Liver (tissue), 9 donors: ENCODE data around the gene HDAC9. TPM values are rescaled to one million over a fixed set of nuclear protein-coding genes. Genes with fewer than 3 reads are reported as not detected.

Source experiments
- DNase-seq: peaks from one replicate; pipeline ENCODE4 v3.0.0-alpha.2; 2017; ENCODE audit warnings: low spot score
- H3K27ac ChIP-seq, 2 donors: one replicate each; pipeline ENCODE4 v1.7.0; 2013; ENCODE audit warnings: inconsistent platforms in 2 of 2, low read length in 2 of 2, control low read depth in 1 of 2, low read depth in 1 of 2, mild to moderate bottlenecking in 1 of 2
- H3K27me3 ChIP-seq, 4 donors: one replicate each; pipeline versions ENCODE4 v1.6.1 to v1.7.0; 2013; ENCODE audit warnings: low read length in 3 of 4, inconsistent platforms in 1 of 4, mild to moderate bottlenecking in 1 of 4, moderate library complexity in 1 of 4; ENCODE audit not compliant: control insufficient read depth in 4 of 4, insufficient read depth in 4 of 4
- H3K36me3 ChIP-seq, 4 donors: one replicate each; pipeline versions ENCODE4 v1.6.1 to v1.7.0; 2013; ENCODE audit warnings: low read length in 3 of 4, mild to moderate bottlenecking in 3 of 4, low read depth in 1 of 4, moderate library complexity in 1 of 4; ENCODE audit not compliant: control insufficient read depth in 4 of 4, insufficient read depth in 3 of 4
- H3K4me1 ChIP-seq, 4 donors: one replicate each; pipeline versions ENCODE4 v1.6.1 to v1.7.0; 2013; ENCODE audit warnings: low read length in 3 of 4, mild to moderate bottlenecking in 3 of 4, moderate library complexity in 1 of 4; ENCODE audit not compliant: control insufficient read depth in 4 of 4, insufficient read depth in 4 of 4
- H3K4me3 ChIP-seq, 3 donors: one replicate each; pipeline versions ENCODE4 v1.6.1 to v1.7.0; 2013; ENCODE audit warnings: low read length in 3 of 3, control low read depth in 1 of 3, low read depth in 1 of 3, mild to moderate bottlenecking in 1 of 3
- H3K9ac ChIP-seq, 2 donors: one replicate each; pipeline ENCODE4 v1.7.0; 2013; ENCODE audit warnings: low read length in 2 of 2, mild to moderate bottlenecking in 2 of 2, moderate library complexity in 2 of 2, control low read depth in 1 of 2, low read depth in 1 of 2
- H3K9me3 ChIP-seq, 4 donors: one replicate each; pipeline versions ENCODE4 v1.6.1 to v1.7.0; 2013; ENCODE audit warnings: low read length in 3 of 4; ENCODE audit not compliant: control insufficient read depth in 4 of 4
- ATF3 ChIP-seq: IDR thresholded peaks from 2 replicates; pipeline ENCODE4 v1.6.1; 2016; ENCODE audit warnings: antibody characterized with exemption
- CTCF ChIP-seq: fragments of 150-350 bp; IDR thresholded peaks from 2 replicates; pipeline ENCODE4 v1.5.1; 2017; ENCODE audit warnings: improper control_type of control experiment, low read depth, low read length; ENCODE audit not compliant: missing input control
- EGR1 ChIP-seq, 2 donors: IDR thresholded peaks; 2 replicates each; pipeline ENCODE4 v1.6.1; 2016 to 2018; ENCODE audit warnings: antibody characterized with exemption in 2 of 2, low read depth in 2 of 2
- FOXA1 ChIP-seq: IDR thresholded peaks from 2 replicates; pipeline ENCODE4 v1.6.1; 2016; ENCODE audit warnings: antibody characterized with exemption
- FOXA2 ChIP-seq: IDR thresholded peaks from 2 replicates; pipeline ENCODE4 v1.6.1; 2016; ENCODE audit warnings: antibody characterized with exemption
- GABPA ChIP-seq, 2 donors: IDR thresholded peaks in 1 of 2; conservative IDR thresholded peaks in 1 of 2; 2 replicates each; pipeline ENCODE4 v1.6.1; 2016; ENCODE audit warnings: antibody characterized with exemption in 2 of 2, mild to moderate bottlenecking in 1 of 2, moderate library complexity in 1 of 2
- HNF4A ChIP-seq, 2 donors: conservative IDR thresholded peaks; 2 replicates each; pipeline ENCODE4 v1.6.1; 2016; ENCODE audit warnings: antibody characterized with exemption in 2 of 2, mild to moderate bottlenecking in 2 of 2
- JUND ChIP-seq, 2 donors: IDR thresholded peaks; 2 replicates each; pipeline ENCODE4 v1.6.1; 2016; ENCODE audit warnings: antibody characterized with exemption in 2 of 2
- MAX ChIP-seq: IDR thresholded peaks from 2 replicates; pipeline ENCODE4 v1.6.1; 2016; ENCODE audit warnings: antibody characterized with exemption
- NR2F2 ChIP-seq: IDR thresholded peaks from 2 replicates; pipeline ENCODE4 v1.6.1; 2016; ENCODE audit warnings: antibody characterized with exemption
- RAD21 ChIP-seq, 2 donors: IDR thresholded peaks; 2 replicates each; pipeline ENCODE4 v1.6.1; 2016; ENCODE audit warnings: antibody characterized with exemption in 2 of 2, mild to moderate bottlenecking in 2 of 2
- REST ChIP-seq: IDR thresholded peaks from 2 replicates; pipeline ENCODE4 v1.6.1; 2016; ENCODE audit warnings: antibody characterized with exemption, mild to moderate bottlenecking
- RXRA ChIP-seq, 2 donors: IDR thresholded peaks; 2 replicates each; pipeline ENCODE4 v1.6.1; 2017 to 2018; ENCODE audit warnings: antibody characterized with exemption in 2 of 2, mild to moderate bottlenecking in 1 of 2
- SP1 ChIP-seq: IDR thresholded peaks from 2 replicates; pipeline ENCODE4 v1.6.1; 2018; ENCODE audit warnings: antibody characterized with exemption, mild to moderate bottlenecking
- TAF1 ChIP-seq: conservative IDR thresholded peaks from 2 replicates; pipeline ENCODE4 v1.6.1; 2016; ENCODE audit warnings: antibody characterized with exemption, mild to moderate bottlenecking
- YY1 ChIP-seq: IDR thresholded peaks from 2 replicates; pipeline ENCODE4 v1.6.1; 2016; ENCODE audit warnings: antibody characterized with exemption, mild to moderate bottlenecking
- ZBTB33 ChIP-seq: IDR thresholded peaks from 2 replicates; pipeline ENCODE4 v1.6.1; 2016; ENCODE audit warnings: antibody characterized with exemption
- polyA plus RNA-seq, 2 donors: library from polyadenylated mRNA; stranded (reverse) in 1 of 2; unstranded in 1 of 2; fragments of 200-250 nt in 1 of 2; fragments of >200 nt in 1 of 2; fragmentation: Nextera tagmentation in 1 of 2; extraction: Ambion mirVana in 1 of 2; gene quantifications; one replicate each; pipeline versions ENCODE4 v1.2.1 to v1.2.3, GENCODE V29; 2013 to 2015
- total RNA-seq, 2 donors: library from RNA; depleted of rRNA; stranded (reverse); fragments of >200 nt; gene quantifications; one replicate each; pipeline ENCODE4 v1.2.3, GENCODE V29; 2014
- donor health status: healthy.
- donor health status: healthy.
- donor health status: healthy.
- donor health status: healthy.
- donor health status: healthy.

The HDAC9 gene
- total and polyA plus RNA-seq, 4 donors = 1.0 to 10.1 (median 2.3) TPM

GRCh38 chr7:18450019-18450418 is 45.5 kb upstream of the HDAC9 start:
- no peaks in the 10 kb centered on the region for H3K36me3 ChIP-seq
- TF ChIP-seq SP1 = no peak
- TF ChIP-seq GABPA (IDR thresholded peaks at IDR 0.05 in 1 of 2, conservative IDR thresholded peaks at IDR 0.05 in 1 of 2) = no peak
- no peak for TF ChIP-seq ZBTB33
- TF ChIP-seq HNF4A (conservative IDR thresholded peaks at IDR 0.05) = no peak
- no peak for TF ChIP-seq JUND (IDR thresholded peaks at IDR 0.05)
- TF ChIP-seq RAD21 (IDR thresholded peaks at IDR 0.05) = no peak
- TF ChIP-seq NR2F2 = no peak
- no peak for TF ChIP-seq ATF3
- TF ChIP-seq CTCF = no peak
- no peak for TF ChIP-seq MAX
- TF ChIP-seq FOXA1 = no peak
- no peak for TF ChIP-seq FOXA2
- TF ChIP-seq REST = no peak
- H3K9me3 ChIP-seq = no peaks in the 10 kb centered on the region
- no peak for DNase-seq
- H3K27ac ChIP-seq = no peak overlapping the region
- H3K27me3 ChIP-seq = no peaks in the 10 kb centered on the region
- no peak overlapping the region for H3K9ac ChIP-seq
- H3K4me3 ChIP-seq = no peak overlapping the region
- H3K4me1 ChIP-seq = no peaks in the 10 kb centered on the region

- Histone ChIP-seq H3K27me3 (no peaks in the 10 kb centered on the region), H3K36me3 (no peaks in the 10 kb centered on the region), H3K27ac (no peak overlapping the region), H3K4me3 (no peak overlapping the region), H3K9ac (no peak overlapping the region), H3K9me3 (no peaks in the 10 kb centered on the region), H3K4me1 (no peaks in the 10 kb centered on the region)
- DNase-seq = no peak
- TF ChIP-seq YY1 = no peak
- no peak for TF ChIP-seq MAX
- no peak for TF ChIP-seq GABPA (IDR thresholded peaks at IDR 0.05 in 1 of 2, conservative IDR thresholded peaks at IDR 0.05 in 1 of 2)
- no peak for TF ChIP-seq TAF1
- no peak for TF ChIP-seq ATF3
- no peak for TF ChIP-seq HNF4A (conservative IDR thresholded peaks at IDR 0.05)
- TF ChIP-seq CTCF = no peak
- TF ChIP-seq FOXA2 = no peak
- no peak for TF ChIP-seq RAD21 (IDR thresholded peaks at IDR 0.05)
- TF ChIP-seq RXRA (IDR thresholded peaks at IDR 0.05) = no peak
- no peak for TF ChIP-seq FOXA1
- TF ChIP-seq REST = no peak
- TF ChIP-seq EGR1 (IDR thresholded peaks at IDR 0.05; ENCODE audit: low read depth in 2 of 2) = no peak
- no peak for TF ChIP-seq SP1
Measured at GRCh38 chr7:18455606-18456005, 39.9 kb upstream of the HDAC9 start.
